HG03575 (cell line): ENCODE results near the gene FMOD.

Experiments
- ATAC-seq: cut with Tn5 transposase; IDR thresholded peaks from one replicate; pipeline ENCODE4 v1.9.1; 2021; ENCODE audit not compliant: unreplicated experiment, insufficient number of reproducible peaks, low FRiP score; ENCODE audit errors: extremely low read depth

Gene FMOD

GRCh38 chr1:203351037-203351625 lies at the start of gene FMOD:
FMOD (minus strand) TSS chr1:203351122; CDS start chr1:203348270, 2,852 bp downstream.
- no peak for ATAC-seq

- no peak for ATAC-seq
These were observed 45.8 kb upstream of the FMOD start for GRCh38 chr1:203396595-203397194.

- ATAC-seq, result no peak
These were observed 44.8 kb upstream of the FMOD start for GRCh38 chr1:203395751-203396150.

GRCh38 chr1:203390298-203390697 lies 39.4 kb upstream of the FMOD start:
- ATAC-seq, result no peak

- ATAC-seq, result no peak
These were observed 37.8 kb upstream of the FMOD start for GRCh38 chr1:203388683-203389082.

- no peak for ATAC-seq
These were observed 31.1 kb upstream of the FMOD start for GRCh38 chr1:203382026-203382425.

GRCh38 chr1:203381151-203381751 lies 30.3 kb upstream of the FMOD start:
- ATAC-seq, result no peak

GRCh38 chr1:203380420-203381150 lies 29.7 kb upstream of the FMOD start:
- ATAC-seq, result no peak

GRCh38 chr1:203379825-203380224 lies 28.9 kb upstream of the FMOD start:
- no peak for ATAC-seq

- no peak for ATAC-seq
These were observed 27.8 kb upstream of the FMOD start for GRCh38 chr1:203378556-203379245.

- ATAC-seq, result no peak
These were observed 23.1 kb upstream of the FMOD start for GRCh38 chr1:203373991-203374390.

GRCh38 chr1:203373002-203373401 lies 22.1 kb upstream of the FMOD start:
- no peak for ATAC-seq

GRCh38 chr1:203371288-203371687 lies 20.4 kb upstream of the FMOD start:
- ATAC-seq, result no peak

GRCh38 chr1:203369666-203370065 lies 18.7 kb upstream of the FMOD start:
- ATAC-seq, result no peak

- ATAC-seq, result no peak
These were observed 17.9 kb upstream of the FMOD start for GRCh38 chr1:203368624-203369451.

GRCh38 chr1:203367057-203367456 lies 16.1 kb upstream of the FMOD start:
- no peak for ATAC-seq

GRCh38 chr1:203366476-203366875 lies 15.6 kb upstream of the FMOD start:
- no peak for ATAC-seq

- no peak for ATAC-seq
These were observed 13.9 kb upstream of the FMOD start for GRCh38 chr1:203364806-203365205.
